GM21576 (cell line): ENCODE results near the gene DSCAML1.

Experiments
- ATAC-seq: cut with Tn5 transposase; IDR thresholded peaks from one replicate; pipeline ENCODE4 v1.9.1; 2021; ENCODE audit warnings: mild to moderate bottlenecking, moderate library complexity; ENCODE audit not compliant: unreplicated experiment

DSCAML1 gene

DNA sequence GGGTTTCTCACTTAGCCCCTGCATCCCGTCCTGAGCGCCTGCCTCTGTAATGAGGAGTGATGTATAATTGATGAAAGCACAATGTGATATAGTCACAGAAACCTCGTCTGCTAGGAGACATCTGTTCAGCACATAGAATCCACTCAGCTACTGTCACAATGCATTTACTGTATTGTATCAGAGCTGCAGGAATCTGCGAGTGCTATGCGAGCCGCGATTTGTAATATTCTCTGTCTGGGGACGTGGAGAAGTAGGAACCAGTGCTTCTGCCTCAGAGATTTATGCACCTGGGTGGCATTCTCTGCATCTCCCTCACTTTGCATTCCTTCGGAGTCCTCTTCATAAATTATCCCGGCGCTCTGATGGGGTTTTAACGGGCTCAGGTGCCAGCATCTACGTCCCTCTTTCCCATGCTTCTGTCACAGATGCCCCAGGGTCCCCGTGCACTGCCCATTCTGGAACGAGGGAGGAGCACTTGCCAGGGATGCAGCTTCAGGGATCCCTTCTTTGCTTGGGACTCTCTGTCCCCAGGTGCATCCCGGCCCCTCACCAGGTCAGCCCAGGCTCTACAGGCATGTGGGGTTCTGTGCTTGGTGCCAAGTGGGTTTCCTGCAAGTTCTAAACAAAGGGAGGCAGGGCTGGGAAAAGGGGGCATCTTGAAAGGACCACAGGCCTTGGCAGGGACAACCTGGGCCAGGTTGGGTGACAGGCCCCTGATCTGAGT, 205.5 kb downstream of the DSCAML1 start:
- ATAC-seq: no peak

DNA sequence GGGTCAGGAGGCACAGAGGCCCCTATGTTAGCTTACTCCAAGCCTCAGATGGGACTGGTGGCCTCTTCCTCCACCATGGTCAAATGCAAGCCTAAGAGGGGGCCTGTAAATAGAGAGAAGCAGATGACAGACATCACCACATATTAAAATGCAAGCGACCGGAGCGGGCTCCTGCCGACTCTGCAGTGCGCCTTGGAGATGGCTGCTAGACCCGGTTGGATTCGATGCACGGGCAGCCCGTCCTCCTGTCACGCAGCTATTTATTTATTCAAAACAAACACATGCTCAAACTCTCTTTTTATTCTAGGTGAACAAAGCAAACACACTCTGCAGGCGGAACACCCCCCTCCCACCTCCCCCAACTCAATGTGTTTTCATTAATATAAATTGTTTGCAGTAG, 208.0 kb downstream of the DSCAML1 start:
- no peak for ATAC-seq

DNA sequence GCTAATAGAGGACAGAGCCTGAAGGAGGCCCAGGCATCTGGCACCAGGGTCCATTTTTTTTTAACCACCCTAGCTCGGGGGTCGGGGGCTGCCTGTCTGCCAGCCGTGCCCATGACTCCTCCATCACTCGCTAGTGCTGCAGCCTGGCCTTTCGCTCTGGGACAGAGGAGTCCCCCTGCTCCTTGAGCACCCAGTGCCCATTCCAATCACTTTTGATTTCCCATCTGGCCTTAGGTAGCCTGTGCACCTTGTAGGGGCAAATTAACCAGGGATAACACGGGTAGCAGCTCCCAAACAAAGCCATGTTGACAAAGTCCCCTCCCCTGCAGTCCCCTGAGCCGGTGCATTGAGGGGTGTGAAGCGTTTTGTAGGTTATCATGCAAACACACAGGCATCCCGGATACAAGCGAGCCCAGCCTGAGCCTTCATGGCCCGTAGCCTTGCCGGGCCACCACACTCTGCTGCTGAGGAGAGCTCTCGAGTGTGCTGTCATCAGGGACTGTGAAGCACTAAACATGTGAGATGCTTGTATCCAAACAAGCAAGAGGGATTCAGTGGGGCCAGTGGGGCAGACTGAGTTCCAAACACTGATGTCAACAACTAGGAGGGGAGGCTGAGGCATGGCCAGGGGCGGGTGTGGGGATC, 208.7 kb downstream of the DSCAML1 start:
- ATAC-seq: no peak

DNA sequence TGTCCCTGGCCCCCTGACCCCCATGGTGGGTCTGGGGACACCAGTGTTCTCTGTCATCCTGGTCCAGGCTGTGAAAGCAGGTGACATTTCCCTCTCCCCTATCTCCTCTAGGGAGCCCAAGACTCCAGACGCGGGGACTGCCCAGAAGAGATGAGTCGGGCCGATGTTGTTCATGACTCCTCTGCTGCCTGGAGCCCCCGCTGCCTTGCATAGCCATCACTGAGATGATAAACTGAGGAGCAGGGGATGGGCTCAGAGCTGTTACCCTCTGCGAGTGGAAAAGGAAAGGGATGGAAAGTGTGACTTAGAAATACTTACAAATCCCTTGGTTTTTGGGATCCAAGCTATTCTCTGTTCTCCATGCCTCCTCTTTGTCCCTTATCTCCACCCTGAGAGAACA, 209.6 kb downstream of the DSCAML1 start:
- ATAC-seq: no peak

DNA sequence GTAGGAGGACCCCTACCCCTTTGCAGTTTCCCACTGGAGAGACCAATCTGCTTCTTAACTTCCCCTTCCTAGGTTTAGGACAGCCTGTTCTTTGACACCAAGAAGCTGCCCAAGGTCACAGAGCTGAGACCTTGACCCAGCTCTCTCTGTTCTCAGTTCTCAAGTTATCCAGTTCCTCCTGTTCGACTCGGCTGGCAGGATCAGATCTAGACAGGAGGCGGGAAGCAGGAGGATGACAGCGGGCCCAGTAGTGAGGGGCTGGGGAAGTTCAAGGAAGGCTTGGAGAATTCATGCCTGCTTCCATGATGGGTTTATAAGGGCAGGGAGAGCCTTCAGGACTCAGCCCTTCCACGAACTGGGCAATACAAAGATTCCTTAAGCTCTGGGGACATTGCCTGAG, 210.6 kb downstream of the DSCAML1 start:
- no peak for ATAC-seq

DNA sequence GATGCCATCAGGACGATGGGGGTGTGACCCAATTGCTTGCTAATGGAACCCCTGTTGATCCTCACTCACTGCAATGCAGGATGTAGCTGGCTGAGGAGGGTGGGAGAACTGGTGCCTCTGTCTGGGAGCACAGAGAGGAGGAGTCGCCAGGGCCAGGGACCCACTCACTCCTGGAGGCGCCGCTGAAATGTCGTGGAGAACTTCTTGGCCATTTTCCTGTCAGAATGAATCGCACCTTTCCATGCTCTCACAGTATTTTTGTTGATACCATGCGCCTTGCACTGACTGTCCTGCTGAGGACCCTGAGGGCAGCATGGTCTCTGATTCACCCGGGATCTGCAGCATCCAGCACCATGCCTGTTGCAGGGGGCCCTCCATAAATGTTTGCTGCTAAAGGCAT, 211.4 kb downstream of the DSCAML1 start:
- no peak for ATAC-seq

DNA sequence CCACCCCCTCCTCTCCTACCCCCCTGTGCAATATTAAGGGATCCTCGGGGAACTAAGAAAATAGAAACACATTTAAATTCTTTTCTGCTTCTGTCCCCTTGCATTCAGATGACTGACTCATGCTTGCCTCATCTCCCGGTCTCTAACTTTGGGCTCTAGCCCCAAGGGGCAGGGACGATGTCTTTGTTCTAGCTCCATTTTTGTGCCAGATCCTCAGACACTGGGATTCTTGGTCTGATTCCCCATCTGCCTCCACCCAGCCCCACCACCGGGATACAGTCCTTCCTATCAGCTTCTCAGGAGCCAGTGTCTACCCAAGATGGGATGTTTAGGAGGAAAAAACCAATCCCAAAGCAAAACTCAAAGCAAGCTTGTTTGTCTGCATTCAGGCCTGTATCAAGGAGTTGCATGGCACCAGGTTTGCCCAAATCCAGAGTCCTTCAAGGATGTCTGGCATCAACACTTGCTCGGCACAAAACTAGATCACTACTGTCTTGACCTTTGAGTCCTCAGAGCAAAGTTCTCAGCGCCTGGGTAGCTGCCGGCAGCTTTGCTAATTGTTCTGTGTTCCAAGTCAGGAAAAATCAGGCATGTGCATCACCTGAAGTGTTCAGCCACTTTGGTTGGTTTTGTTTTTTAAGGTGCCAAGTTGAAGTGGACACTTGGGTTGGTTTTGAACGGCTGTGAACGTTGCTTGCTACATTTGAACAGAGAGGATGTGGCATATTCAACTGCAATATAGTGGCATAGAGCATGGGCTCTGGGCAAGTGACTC, 212.8 kb downstream of the DSCAML1 start:
- no peak for ATAC-seq

DNA sequence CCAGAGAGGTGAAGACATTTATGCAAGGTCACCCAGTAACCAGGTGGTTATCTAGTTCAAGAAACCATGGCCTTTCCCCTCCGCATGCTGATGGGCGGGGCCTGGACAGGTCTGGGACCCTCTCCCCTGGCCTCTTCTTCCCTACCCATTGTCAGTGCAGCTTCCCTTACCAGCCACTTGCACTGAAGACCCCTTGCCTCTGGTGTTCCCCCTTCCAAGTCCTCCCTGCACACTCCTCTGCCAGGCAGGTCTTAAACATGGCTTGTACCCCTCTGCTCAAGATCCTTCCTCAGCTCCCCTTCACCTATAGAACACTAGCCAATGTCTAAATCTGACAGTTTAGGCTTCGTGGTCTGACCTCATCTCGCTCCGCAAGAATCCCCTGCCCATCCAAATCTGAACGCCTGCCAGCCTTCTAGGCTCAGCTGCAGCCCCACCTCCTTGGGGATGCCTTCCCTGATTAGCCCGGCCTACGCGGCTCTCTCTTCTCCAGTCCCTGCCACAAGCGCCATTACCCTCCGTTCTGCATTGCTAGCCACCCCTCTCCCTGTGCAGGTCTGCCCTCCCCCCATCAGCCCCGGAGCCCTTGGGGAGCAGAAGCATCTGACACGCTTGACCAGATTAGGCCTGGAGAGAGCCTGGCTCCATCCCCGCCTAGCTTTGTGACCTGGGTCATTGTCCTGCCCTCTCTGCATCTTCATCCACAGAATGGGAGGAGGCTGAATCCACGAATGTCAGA, 213.8 kb downstream of the DSCAML1 start:
- ATAC-seq: no peak

DNA sequence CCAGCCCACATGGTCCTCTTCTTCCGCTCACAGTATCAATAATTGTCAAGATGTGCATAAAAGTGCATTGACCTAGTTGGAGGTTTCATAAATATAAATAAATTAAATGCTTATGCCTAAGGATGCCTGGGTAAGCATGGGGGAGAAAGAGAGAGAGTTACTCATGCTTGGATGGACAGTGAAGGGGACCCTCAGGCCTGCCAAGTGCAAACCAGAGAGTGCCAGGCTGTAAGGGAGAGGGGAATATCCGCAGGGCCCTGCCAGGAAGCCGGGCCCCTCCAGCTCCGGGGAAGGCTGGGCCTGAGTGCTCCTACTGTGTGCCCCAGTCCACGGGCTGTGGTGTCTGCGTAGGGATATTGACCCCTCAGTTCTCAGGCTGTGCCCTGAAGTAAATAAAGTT, 214.6 kb downstream of the DSCAML1 start:
- no peak for ATAC-seq

DNA sequence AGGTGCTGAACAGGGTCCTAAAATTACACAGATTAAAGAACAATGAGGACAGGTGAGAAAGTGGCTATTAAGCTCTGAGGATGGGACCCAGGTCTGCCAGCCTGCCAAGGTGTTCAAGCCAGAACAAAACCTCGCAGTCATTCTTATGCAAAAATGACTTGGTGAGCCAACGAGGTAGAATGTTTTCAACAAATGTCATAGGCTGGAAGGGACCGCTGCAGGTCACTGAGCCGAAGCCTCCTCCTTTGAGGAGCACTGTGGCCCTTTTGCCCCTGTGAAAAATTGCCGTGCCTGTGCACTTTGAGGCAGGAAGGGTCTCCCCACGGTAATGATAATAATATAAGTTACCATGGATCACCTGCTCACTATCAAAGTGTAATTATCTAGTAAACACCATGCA, 216.2 kb downstream of the DSCAML1 start:
- no peak for ATAC-seq

DNA sequence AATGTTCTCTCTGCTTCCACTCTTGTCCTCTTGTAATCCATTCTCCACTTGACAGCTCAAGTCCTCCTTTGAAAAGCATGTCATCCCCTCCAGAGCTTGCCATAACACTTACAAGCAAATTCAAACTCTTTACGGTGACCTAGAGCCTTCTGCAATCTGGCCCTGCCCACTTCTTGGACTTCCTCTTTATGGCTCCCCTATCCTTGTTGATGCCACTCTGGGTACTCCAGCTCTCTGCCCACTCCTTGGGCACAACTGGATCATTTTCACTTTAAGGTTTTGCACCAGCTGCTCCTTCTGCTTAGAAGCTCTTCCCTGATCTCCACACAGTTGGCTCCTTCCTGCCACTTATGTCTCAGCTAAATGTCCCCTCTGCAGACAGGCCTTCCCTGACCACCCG, 217.9 kb downstream of the DSCAML1 start:
- ATAC-seq: no peak

DNA sequence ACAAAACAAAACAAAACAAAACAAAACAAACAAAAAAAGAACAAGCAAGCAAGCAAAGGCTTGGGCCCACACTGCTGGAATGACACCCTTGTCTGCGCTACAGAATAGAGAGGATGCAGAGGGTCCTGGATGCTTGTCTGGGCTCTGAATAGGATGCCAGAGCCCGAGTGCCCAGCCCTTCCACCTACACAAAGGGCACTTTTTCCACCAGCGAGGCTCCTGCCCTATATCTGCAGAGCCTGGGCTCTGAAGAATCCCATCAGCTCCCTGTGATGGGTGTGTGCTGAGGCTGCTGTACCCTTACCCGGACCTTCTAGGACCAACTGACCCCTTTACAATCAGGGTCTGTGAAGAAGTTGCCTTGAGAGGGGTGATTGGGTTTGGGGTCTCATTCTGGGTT, 221.2 kb downstream of the DSCAML1 start:
- ATAC-seq: no peak

DNA sequence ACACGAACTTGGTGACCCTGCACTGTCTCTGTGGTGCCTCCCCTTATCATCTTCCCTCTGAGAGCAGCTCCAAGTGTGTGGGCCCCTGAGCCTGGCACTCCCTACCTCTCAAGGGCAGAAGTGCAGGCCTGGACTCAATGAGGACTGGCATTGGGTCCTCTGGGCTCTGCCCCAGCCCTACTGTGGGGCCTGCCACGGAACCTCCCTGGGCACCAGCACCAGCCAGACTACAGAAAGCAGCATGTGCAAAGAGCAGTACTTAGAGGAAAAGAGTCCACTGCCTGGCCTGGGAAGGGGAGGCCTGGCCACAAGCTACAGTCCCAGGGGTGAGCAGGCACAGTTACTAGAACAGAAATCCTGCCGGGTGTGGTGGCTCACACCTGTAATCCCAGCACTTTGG, 222.5 kb downstream of the DSCAML1 start:
- no peak for ATAC-seq

DNA sequence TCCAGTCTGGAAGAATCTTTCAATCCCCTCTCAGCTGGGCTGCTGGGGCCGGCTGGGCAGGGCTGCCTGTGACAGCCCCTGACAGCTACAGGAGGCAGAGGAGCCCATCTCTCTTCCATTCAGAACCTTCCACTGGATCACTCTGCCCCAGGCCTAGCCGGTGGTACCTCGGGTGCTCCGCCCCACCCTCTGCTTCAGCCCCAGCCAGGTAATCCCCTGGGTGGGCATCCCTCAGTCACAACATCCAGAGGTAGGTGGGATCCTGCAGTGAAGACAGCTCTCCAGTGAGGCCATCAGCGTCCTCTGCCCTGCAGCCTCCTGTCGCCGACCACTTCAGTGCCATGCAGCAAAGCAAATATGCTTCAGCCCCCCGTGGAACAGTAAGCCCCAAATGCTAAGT, 223.7 kb downstream of the DSCAML1 start:
- ATAC-seq: no peak

DNA sequence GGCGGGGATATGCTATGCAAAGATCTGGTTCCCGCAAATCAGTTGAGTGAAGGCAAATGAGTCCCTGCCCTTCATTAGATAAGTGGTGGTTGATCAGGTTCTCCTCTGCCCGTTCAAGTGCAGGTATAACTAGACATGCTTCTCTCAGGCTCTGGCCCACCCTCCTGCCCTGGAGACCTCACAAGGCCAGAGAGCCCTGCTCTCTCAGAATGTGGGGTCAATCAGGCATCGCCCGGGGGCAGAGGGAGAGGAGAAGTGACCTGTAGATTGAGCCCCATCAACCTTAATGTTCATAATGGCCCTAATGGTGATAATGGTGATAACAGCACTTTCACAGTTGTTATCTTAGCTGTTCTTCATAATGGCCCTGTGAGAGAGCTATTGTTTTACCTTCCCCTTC, 224.3 kb downstream of the DSCAML1 start:
- ATAC-seq: no peak

DNA sequence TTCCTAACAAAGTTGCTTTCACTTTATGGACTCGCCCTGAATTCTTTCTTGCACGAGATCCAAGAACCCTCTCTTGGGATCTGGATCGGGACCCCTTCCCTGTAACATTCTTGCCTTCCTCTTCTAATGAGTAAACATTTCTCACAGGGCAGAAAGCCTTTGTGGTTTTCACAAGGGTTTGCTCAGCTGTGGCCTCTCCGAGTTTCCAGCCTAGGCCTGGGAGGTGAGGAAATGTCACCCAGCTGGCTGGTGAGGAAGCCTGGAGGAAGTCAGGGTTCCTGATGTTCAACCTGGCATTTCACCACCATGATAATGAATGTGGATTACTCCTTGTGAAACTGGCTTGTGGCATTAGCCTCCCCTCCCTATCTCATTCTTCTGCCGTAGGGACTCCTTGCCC, 224.9 kb downstream of the DSCAML1 start:
- no peak for ATAC-seq

DNA sequence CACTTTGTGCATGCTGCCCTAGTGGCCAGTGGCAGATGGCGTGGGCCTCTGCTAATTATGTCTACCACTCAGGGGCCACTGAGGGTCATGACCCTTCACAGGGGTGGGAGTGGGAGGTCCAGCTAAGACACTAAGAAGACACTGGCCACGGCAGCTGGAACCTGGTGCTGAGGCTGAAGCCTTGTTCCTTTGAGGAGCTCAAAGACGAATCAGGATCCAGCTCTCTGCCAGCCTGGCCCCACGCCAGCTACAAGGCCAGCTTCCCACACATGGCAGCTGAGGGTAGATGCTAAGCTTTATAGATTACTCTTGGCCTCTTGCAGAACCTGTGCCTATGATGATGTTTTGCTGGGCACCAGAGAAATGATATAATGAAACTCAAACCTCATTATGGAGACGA, 226.3 kb downstream of the DSCAML1 start:
- ATAC-seq: no peak

DNA sequence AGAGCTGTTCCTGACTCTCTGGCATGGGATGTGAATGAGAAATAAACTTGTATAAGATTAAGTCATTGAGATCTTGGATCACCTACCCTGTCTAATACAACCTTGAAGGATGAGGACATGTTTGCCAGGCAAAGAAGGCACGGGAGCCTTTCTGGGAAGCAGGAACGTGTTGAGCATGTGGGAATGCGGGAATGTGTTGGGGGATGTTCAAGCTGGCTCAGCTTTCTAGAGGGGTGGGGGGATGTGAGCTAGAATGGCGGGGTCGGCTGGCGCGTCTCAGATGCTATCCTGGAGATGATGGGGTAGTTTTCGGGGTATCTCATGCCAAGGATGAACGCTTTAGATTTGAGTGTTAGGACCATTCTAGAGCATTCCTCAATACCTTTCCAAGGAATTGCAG, 227.1 kb downstream of the DSCAML1 start:
- ATAC-seq: no peak

DNA sequence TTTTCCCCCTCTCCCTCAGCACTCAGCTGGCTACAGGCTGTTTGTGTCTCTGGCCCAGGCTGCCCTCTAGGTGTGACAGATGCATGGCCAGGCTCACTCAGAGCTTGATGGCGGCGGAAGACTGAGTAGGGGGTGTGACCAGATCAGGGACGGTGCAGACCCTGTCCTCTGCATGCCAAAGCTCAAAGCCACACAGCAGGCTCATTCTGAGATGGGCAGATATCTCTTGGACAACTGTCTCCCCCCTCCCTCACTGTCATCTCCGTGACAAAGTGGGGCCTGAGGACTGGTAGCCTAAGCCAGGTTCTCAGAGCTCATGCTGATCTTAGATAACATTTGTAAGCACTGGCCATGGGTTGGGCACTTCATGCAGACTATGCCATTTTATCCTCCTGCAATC, 231.3 kb downstream of the DSCAML1 start:
- ATAC-seq: no peak

DNA sequence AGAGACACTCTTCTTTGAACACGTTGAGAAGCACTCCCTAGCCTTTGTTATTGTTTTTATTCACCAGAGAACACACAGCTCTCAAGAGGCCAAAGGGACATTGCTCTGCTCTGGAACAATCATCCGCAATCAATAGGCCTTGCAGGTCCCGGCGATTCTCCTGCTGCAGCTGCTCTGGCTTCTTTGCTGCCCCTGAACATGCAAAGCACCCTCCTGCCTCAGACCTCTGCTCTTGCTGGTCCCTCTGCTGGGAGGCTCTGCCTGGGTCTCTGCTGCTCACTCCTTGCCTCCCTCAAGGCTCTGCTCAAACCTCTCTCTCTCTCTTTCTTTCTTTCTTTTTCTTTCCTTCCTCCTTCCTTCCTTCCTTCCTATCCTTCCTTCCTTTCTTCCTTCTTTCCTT, 232.7 kb downstream of the DSCAML1 start:
- no peak for ATAC-seq

DNA sequence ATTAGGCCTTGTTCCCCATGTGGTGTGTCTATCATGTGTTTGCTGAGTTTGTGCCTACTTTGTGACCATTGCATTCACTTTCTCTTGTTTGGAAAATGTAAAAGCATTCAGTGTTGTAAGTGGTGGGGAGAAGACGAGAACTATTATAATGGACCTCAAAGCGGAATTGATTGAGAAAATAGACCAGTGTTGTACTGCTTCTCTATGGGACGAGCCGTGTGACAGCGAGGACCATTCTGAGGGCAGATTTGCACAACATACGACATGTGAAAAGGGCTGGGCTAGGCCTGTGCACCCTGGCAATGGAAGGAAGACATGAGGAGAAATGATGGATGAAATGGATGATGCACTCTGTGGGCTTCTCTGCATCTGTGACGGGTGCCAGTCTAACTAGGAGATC, 233.5 kb downstream of the DSCAML1 start:
- no peak for ATAC-seq
